GM12875 (cell line): ENCODE measurements around the gene RIF1.

Experiments used
- H3K4me3 ChIP-seq: one replicate; pipeline ENCODE4 v1.5.1; 2011; ENCODE audit warnings: low read depth, low read length, control low read depth
- TF ChIP-seq, protein P1 (sequence below): IDR thresholded peaks from 2 replicates; pipeline ENCODE4 v1.5.1; 2011; ENCODE audit warnings: low read depth, mild to moderate bottlenecking, control low read depth, inconsistent platforms, low read length, moderate library complexity, borderline replicate concordance; ENCODE audit not compliant: insufficient read depth

Gene RIF1

DNA sequence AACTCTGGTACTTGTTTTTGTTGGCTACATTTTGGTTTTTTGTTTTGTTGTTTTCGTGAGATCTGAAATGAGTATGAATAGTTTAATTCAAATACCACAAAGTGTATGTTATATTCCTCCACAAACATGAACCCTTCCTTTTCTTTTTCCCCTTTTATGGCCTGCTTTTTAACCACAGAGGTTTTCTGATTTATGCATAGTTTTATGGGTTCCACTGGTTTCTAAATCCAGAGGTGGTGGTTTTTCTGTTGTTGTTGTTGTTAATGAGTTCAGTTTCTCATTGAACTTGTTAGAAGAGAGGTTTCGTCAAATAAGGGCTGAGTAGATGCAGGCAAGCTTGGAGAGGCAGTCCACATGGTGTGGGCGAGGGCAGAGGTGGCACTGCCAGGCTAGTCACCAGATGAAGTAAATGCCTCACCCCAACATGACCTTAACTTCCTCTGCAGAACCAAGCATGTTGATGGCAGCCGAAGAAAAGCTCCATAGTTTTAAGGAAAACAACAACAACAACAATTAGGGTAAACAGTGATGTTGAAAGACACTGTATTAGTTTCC, 72.5 kb downstream of the RIF1 start:
- TF ChIP-seq, protein P1, sequence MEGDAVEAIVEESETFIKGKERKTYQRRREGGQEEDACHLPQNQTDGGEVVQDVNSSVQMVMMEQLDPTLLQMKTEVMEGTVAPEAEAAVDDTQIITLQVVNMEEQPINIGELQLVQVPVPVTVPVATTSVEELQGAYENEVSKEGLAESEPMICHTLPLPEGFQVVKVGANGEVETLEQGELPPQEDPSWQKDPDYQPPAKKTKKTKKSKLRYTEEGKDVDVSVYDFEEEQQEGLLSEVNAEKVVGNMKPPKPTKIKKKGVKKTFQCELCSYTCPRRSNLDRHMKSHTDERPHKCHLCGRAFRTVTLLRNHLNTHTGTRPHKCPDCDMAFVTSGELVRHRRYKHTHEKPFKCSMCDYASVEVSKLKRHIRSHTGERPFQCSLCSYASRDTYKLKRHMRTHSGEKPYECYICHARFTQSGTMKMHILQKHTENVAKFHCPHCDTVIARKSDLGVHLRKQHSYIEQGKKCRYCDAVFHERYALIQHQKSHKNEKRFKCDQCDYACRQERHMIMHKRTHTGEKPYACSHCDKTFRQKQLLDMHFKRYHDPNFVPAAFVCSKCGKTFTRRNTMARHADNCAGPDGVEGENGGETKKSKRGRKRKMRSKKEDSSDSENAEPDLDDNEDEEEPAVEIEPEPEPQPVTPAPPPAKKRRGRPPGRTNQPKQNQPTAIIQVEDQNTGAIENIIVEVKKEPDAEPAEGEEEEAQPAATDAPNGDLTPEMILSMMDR: no peak

DNA sequence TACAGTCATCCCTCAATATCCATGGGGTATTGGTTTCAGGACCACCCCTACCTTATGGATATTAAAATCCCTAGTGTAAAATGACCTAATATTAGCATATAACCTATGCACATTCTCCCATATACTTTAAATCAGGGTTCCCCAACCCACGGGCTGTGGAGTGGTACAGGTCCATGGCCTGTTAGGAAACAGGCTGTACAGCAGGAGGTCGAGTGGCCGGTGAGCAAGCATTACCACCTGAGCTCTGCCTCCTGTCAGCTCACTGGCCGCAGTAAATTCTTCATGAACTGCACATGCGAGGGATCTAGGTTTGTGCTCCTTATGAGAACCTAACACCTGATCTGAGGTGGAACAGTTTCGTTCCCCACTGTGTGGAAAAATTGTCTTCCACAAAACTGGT, 73.8 kb downstream of the RIF1 start:
- H3K4me3 ChIP-seq: no peak overlapping the region
- TF ChIP-seq, protein P1: no peak

More for the DNA sequence above, 72.5 kb downstream of the RIF1 start:
- no peak overlapping the region for H3K4me3 ChIP-seq

DNA sequence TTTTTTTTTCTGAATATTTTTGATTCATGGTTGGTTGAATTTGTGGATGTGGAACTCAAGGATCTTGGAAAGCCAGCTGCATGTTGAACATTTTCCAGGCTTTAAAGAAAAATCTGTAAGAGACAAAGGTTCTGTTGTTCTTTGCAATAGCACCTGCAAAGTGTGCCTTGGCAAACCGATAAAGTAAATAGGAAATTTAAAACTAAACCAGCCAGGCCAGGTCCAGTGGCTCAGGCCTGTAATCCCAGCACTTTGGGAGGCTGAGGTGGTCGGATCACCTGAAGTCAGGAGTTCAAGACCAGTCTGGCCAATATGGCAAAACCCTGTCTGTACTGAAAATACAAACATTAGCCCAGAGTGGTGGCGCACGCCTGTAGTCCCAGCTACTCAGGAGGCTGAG, 74.4 kb downstream of the RIF1 start:
- TF ChIP-seq, protein P1: no peak
- H3K4me3 ChIP-seq: no peak overlapping the region

DNA sequence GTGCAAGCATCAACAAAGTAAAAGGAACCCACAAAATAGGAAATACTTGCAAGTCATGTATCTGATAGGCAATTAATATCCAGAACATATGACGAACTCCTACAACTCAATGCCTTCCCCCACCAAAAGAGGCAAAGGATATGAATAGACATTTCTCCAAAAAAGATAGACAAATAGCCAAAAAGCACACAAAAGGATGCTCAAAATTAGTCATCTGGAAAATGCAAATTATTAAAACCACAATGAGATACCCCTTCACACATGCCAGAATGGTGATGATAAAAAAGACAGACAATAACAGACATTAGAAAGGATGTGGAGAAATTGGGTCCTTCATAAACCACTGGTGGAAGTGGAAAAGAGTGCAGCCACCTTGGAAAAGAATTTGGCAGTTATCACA, 76.4 kb downstream of the RIF1 start:
- H3K4me3 ChIP-seq: no peak overlapping the region
- TF ChIP-seq, protein P1: no peak

DNA sequence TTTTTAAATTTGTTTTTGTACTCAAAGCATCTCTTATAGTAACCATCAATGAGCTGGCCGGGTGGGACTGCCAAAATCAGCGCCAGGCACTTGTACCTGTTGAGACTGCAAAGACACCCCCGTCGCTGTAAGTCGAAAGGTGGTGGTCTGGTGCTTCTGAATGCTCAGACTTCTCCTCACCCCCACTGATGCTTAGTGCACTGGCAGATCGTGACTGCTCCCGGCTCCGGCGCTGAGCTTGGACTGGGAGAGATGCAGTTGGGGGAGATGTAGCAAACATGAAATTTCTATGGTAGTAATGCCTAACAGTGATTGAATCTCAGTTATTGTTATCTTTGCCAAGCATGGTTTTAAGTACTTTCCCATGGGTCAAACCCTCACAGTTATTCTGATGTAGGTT, 80.6 kb downstream of the RIF1 start:
- H3K4me3 ChIP-seq: no peak overlapping the region
- TF ChIP-seq, protein P1: no peak

DNA sequence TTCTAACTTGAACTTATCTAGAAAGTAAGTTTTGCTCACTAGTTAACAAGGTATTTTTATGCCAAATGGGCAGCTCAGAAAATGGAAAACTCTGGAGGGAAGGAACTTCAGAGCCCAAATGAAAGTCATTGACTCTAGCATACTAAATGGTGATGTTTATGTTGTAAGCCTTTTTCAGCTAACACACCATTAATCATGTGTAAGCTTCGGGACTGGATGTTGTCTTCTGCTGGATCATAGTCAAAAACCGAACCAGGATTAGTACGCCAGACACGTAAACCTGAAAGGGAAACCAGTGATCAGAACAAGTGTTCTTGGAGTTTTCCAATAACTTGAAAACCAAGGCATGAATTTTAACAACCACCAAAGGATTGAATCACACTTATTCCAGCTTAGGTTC, 81.8 kb downstream of the RIF1 start:
- H3K4me3 ChIP-seq: no peak overlapping the region
- TF ChIP-seq, protein P1: no peak

DNA sequence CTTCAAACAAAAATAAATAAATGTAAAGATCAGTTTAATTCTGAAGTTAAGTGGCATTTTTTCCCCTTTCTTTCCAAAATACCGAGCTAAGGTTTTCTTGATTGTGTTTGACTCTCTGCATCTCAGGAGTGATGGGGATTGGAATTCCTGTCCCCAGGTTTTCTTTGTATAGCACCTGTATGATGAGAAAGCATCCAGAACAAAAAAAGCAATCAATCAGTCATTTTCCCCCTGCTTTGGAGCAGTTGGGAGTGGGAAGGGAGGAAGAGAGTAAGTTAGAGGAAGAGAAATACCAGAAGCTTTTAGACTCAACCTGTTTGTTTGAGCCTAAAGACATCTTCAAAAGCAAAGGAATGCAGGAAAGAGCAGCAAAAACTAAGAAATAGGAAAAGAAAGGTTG, 88.5 kb downstream of the RIF1 start:
- no peak overlapping the region for H3K4me3 ChIP-seq
- TF ChIP-seq, protein P1: no peak
